SIG-M5 (cell line): ENCODE data around the gene TBC1D3B.
"Not testable (repeated sequence)": the region's sequence is repeated elsewhere in the genome, so short reads cannot be mapped to it uniquely, and the experiment has no call there.

Source experiments
- DNase-seq: peaks from one replicate; lab custom pipeline; 2025; lab: John Stamatoyannopoulos, UW

Gene TBC1D3B

DNA sequence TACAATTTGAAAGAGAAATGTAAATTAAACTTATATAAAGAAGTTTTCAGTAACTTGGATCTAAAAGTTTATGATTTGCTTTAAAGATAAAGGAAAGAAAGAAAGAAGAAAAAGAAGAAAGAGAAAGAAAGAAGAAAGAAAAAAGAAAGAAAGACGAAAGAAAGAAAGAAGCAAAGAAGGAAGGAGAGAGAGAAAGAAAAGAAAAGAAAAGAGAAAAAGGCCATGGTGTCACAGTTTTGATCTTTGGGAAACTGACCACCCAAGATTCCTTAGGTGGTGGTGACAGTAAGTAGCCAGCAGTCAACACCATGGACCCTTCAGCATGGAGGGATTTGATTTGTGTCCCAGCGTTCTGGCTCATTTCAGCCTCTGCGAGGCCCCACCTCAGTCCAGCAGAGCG is 24.7 kb upstream of the TBC1D3B start:
- DNase-seq: not testable (repeated sequence)

DNA sequence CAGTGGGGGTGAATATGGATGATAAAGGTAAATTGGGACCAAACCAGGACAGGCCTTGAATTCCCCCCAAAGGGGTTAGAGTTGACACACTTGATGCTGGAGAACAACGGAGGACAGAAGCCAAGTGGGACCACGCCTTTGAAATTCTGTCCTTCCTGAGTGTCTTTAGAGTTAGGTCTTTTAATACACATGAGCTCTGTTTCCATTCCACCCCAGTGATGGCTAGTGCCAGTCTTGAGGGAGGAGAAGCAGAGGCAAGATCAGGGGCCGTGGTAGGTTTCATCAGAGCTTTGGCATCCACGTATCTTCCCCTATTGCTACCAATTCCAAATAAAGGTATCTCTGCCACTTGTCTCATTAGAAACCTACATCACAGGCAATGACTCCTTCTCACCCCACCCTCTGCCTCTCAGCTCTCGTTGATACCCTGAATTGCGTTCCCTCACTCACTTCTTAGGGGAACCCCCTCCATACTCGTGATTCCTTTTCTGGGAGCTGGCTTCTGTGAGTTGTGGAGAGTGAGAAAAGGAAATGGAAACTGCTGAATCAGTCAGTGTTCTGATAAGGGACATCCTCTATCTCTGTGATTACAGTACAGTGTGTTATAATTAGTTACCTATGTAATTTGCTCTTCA is 22.5 kb upstream of the TBC1D3B start:
- no peak for DNase-seq

DNA sequence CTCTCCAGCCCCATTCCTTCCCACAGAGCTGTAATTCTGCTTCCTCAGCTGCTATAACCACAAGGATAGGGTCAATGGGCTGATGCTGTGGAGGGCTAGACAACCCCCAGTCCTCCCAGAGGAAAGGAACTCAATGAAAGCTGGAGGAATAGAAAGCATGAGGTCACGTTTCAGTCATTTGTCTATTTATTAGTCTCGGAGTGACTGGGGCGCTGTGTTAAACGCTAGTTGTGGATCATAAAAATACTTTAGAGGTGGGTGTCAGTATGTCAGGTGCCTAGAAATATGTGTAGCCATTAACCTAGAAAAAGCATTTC is 20.9 kb upstream of the TBC1D3B start:
- no peak for DNase-seq

DNA sequence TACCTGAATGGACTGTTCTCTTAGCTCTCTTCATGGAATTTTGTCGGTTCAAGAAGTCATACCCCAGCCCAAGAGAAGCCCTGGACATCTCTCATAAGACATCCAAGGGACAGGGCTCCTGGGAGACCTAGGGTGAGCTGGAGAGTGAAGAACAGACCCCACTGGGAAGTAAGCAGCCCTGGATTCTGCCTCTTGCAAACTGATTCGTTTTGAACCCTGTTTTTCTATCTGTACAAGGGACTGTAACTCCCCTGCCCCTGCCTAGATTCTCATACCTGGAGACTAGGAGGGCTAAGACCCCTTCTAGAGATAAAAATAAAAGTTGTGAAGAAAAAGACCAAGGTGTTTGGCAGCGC is 19.7 kb upstream of the TBC1D3B start:
- DNase-seq: no peak

DNA sequence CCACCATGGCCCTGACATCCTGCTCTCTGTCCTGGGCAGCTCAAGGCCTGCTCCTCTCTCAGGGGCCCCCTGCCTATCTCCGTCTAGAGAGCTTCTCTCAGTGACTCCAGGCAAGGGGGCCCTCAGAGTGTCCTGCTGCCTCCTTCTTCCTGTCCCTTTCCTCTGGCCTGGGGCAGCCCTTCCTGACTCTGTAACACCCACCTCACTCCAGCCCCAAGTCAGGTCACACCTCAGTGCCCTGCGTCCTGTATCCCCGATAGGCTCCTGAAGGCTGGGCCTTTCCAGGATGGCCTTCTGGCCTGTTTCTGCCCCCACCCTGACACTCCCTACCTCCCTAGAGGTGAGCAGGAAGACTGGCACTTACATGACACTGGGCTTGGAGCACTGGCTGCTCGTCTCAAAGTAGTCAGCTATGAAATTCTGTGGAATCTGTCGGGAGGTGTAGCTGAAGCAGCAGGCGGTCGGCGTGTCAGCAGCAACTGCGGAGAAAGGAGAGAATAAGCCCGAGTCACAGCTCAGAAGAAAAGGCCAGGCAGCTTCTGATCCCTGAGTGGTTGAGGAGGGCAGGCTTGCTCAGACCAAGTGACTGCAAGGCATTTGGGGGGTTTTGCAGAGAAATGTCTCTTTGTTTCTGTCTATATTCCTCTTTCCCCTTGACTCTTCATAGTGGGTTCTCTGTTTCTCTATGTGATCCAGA is 19.1 kb upstream of the TBC1D3B start:
- DNase-seq: no peak

DNA sequence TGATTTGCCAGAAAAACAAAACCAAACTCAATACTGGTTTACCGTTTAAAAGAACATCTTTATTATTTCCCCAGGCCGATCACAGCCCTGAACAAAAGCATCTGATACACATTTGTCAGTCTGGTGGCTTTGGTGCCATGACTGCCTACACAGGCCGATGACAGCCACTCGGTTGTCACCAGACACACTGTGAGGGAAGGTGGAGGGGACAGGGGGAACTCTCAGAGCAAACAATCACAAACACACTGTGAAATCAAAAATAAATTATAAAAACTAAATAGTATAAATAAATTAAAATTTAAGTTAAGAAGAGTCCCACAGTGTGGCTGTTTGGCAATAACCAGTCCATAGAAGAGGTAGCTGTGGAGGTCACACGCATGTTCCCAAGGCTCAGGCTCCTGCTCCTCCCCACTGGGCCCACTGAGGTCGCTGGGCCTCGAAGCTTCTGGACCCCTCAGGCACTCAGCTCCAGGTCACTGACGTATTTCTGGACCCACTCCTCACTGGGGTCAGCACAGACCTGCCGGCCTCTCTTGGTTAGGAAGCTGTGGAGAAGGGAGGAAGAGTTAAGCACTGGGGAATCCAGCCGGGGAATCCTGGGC is 18.5 kb upstream of the TBC1D3B start:
- DNase-seq: not testable (repeated sequence)

DNA sequence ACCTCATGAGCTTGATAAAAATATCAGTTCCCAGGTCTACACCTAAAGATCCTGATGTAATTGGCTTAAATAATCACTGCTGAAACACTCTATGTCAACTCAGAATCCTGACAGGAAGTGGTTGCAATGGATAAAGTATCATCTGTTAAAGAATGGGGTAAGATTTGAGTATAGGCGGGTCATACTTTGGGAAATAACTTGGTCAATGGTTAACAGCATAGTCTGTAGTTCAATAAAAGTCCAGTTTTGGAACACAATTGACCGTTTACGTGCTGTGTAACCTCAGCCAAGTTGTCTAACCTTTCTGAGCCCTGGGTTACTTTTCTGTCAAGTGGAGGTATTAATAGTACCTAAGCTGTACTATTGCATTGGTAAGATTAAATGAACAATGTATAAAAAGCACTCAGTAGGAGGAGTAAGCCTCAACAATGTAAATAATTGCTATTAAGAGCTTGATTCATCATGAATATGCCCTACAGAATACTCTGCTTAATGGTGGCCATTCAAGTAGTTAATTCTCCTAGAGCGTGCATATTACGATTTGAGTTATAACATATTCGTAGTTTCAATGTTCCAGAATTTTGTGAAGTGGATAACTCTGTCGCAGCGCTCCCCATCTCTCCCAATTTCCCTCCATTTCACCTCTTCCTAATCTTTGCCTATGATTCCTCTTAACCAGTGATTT is 17.9 kb upstream of the TBC1D3B start:
- not testable (repeated sequence) for DNase-seq

DNA sequence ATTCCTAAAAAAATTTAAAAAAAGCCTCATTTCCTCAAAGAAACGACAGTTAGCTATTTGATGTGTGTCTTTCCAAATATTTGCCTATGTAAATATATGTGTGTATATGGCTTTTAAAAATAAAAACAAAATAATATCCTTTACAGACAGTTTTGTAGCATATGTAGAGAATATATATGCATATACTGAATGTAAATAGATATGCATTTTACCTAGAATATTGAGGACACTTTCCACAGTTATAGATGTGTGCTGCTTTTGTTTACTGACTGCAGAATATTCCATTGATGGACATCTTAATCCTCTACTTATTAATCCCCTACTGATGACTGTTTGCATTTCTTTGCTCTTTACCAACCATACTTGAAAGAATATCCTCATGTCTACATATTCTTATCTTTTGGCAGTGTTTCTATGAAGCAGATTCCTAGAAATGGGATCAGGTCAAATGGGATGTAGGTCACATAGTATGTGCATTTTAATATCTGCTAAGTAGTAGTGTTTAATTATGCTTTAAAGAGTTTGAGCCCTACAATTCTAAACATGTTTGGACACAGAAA is 16.9 kb upstream of the TBC1D3B start:
- DNase-seq: no peak

DNA sequence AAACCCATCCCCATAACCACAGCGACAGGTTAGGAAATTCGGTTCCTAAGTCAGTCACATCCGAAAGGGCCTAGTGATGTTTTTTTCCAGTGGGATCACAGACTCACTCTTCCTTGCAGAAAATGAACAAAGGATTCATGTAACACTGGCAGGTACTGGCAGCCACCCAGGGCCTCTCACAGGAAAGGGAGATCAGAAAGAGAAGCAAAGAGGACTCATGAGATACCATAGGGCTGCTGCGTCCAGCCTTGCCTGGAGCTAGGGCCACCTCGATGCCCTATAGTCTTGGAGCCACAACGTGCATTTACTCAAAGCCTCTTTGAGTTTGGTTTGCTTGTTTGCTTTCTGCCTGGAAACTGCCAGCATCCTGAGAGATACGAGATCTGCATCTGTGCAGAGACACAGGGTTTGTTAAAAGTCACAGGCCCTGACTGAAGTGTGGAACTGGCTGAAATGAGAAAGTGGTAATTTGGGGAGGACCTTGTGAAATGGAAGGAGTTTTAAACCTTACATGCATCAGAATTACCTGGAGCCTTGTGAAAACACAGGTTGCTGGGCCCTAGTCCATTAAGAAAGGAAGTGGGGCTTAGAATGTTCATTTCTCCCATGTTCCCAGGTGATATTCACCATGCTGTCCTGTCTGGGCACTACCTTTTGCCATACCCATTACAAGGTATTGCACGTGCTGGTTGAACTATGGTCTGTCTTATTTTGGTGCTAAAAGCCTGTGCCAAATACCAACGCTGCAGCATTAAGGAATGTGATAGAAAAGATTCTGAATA is 14.3 kb upstream of the TBC1D3B start:
- DNase-seq: not testable (repeated sequence)

DNA sequence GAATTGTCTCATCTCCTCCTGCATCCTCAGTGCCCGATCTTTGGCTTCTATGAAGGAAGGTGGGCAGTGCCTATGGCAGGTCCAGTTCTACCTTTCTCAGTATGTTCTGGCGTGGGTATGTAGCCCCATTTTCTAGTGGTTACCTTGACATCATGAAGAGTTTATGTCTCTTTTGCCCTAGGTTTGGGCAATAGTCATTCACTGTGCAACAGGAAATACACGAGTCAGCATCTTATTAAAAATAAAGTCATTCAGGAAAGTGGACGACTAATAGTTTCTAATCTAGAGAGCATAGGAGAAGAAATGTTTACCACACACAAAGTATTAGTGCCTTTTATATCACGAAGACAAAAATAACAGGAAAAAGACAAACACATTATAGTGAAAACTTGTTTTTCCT is 13.6 kb upstream of the TBC1D3B start:
- not testable (repeated sequence) for DNase-seq

DNA sequence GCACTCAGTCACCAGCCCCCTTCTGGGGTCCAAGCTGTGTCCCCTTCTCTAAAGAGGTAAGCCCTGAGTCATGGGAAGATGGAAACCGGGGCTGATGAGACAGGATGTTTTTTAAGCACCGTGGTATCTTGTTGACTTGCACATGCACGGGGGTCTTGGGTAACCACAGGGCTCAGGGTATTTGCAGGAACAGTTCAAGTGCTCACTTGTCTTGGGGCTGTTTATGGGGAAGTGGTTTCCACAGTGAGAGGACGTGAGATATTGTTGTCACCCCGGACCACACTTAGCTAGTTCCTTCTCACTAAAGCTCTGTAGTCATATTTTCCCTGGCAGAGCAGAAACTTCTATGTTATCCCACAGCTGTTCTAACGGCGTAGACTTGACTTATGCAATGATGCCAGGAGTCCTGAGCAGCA is 12.5 kb upstream of the TBC1D3B start:
- peak; percentile 100 for DNase-seq

DNA sequence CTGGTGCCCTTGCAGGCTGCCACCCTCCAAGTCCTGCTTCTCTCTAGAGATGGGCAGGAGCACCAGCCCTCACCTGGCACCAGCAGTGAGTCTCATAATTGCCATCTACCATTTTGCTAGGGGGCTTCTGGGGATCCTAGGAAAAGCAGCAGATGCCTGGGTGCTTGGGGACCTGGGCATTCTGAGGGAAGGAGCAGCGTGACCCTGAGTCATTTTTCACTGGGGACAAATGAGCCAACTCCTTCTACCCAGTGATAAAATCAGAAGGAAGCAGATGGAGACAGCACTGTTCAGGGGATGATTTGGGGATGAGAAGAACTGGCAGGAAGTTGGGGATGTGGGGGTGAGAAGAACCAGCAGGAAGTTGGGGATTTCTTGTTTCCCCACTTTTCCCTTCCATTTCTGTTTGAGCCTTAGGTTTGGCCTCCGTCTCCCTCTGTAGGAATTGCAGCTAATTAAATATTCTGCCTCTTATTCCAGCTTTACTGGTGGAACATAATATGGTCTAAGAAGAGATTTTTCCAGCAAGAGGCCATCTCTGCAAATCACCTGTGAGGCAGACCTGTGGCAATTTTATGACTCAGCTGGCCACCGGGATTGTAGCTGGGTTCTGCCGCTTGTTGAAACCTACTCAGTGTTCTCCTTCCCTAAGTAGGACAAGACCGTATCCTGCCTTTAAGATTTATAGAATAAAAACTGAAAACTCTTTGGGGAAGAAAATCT is 11.7 kb upstream of the TBC1D3B start:
- DNase-seq: not testable (repeated sequence)

DNA sequence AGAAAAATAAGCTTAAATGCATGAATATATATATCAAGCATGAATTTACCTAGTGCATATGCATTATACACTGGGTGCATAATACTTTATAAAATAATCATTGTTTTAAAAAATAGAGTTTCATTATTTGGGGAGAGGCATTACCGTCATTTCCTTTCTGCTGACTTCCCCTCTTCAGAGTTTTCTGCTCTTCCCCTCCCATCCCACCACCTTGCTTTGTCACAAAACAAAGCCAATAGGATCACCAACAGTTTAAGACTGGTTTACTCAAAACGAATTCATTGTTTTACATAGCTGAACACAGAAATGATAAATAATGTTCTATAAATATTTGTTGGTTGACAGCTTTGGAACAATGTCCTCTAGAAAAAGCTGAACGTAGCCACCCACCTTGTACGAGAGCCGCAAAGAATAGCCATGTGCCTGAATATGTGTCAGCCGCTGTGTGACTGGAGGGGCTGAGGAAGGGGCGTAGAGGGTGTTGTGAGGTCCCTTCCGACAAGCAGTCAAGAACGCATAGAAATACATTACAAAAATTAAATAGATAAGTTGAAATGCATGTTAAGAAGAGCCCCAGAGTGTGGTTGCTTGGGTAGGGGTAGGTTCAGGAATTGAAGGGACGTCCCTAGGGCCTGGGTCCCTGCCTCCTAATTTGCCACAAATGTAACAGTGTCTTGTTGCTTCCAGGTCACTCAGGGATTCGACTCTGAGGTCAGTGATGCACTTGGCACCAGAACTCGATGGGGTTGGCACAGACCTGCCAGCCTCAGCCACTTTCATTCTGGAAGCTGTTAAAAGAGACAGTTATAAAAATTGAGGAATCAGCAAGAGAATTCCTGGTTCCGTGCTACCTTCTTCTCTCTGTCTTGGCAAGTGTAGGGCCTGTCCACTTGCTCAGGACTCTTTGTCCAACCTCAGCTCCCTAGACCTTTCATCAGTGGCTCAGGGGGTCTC is 10.7 kb upstream of the TBC1D3B start:
- DNase-seq: not testable (repeated sequence)

DNA sequence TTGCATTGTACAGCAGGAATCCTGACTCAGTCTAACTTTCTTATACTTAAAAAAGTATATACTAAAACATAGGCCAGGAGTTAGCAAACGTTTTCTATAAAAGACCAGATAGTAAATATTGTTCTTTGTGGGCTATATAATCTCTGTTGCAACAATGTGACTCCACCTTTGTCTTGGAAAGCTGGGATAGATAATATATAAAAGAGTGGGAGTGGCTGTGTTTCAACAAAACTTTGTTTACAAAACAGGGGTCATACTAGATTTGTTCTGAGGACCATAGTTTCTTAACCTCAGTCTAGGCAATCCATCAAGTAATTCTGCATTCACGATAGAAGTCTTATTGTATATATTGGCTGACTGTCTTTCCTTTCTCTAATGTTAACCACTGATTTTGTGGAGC is 9.0 kb upstream of the TBC1D3B start:
- DNase-seq: no peak

DNA sequence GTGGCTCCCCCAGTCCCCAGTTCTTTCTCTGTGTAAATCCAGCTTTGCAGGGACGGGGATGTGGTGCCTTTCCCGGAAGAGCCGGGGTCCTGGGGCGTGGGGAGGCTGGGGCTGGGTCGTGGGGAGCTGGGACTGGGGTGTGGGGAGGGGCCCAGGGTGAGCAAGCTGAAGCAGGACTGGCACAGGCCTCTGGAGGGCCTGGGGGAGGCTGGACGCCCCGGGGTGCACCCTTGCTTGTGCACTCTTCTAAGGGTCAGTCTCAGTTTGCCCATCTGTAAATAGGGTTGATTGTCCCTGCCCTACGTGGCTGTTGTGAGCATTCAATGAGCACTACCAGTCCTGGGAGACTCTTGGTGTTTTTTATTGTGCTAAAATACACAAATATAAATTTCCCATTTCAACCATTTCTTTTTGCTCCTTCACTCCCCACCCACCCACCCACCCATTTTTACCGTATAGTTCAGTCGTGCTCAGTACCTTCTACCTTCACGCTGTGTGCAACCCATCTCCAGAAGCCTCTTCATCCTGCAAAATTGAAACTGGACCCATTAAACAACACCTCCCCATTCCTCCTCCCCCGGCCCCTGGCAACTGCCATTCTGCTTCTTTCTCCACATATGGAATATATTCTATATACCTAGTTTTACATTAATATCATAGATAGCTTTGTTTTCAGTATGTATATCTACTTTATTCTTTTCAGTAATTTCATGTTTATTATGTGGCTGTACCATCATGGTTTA is 7.8 kb upstream of the TBC1D3B start:
- DNase-seq: no peak

DNA sequence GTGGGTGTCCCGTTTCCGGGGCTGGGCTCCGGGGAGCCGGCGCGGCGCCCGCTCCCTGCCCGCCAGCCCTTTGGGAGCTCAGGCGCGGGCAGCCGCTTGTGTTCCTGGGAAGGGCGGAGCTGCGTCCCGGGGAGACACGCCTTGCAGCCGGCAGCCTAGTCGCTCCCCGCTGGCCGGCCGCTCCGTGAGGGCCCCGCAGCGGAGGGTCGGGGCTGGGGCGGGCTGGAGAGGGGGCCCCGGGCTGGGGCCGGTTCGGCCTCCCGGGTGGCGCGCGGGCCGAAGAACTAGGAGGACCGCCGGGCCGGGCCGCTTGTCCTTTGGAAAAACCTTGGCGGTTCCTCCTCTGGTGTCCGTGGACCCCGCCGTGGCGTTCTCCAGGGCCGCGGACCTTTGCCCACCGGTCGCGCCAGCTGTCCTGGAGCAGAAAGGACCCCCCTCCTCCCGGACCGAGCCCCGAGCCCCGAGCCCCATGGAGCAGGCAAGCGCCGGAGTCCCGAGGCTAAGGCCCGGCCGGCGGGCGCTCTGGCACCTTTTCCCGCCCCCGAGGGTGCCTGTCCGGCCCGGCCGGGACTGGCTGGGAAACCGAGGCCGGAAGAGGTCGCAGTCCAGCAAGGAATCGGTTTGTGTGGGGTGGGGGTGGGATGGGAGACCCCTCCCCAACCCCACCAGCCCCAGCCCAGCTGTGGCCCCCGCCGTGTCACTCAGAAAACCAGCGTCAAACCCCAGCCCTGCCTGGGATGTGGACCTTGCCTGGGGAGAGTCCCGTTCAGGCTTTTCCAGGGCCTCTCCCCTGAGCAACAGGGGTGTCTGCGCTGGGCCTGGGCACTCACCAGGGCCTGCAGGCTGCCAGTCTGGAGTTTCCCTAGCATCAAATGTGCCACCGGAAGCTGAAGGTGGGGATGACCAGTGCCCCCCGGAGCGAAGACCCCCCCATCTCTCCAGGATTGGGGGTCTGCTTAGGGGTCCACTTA is 6.8 kb upstream of the TBC1D3B start:
- no peak for DNase-seq

DNA sequence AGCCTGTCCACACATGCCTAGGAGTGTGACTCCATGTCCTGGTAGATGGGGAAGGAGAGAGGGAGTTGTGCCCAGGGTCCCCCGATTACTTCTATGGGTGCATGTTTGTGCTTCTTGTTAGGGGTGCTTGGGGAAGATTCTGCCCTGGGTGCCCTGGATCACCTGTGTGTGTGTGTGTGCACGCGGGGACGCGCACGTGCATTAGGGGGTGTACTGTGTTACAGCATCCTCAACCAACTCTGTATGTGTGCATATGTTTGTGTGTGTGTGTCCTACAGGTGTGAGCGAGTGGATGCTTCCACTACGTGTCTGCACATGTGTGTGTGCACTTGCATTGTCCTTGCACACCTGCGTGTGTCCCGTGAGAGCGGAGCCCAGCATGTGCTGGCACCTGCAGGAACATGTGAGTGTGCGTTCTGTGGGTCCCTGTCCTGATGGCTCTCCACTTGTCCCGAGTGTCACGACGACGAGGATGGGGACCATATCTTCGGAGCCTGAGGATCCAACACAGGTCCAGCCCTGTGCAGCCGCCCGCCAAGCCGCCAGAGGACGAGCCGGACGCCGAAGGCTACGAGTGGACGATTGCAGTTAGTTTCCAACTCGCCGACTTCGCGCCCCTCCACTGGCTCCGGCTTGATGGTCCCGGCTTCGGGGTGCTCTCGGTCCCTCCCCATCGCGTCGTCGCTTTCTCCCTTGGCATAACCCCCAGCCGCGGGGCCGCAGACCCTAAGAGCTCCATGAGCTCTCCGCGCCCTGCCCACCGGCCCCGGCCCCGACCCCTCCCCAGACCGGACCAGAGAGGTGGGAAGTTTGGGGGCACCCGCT is 6.0 kb upstream of the TBC1D3B start:
- DNase-seq: no peak
